Measurements from ENCODE around the gene IPO9.
"Not testable (repeated sequence)": the region's sequence is repeated elsewhere in the genome, so short reads cannot be mapped to it uniquely, and the experiment has no call there.

DNA sequence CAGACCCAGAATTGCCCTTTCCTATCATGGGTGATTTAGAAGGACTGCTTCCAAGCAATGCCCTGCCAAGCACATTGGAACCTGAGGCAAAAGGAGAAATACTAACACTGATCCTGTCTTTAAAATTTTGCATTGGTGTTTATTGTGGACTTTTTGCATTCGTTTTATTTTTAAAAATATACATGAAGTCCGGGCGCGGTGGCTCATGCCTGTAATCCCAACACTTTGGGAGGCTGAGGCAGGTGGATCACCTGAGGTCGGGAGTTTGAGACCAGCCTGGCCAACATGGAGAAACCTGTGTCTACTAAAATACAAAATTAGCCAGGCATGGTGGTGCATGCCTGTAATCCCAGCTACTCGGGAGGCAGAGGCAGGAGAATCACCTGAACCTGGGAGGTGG is 72.1 kb downstream of the IPO9 start:
- not testable (repeated sequence) for TF ChIP-seq RARB (CRISPR knock-in tag; IDR thresholded peaks at IDR 0.05); ZNF565 (CRISPR knock-in tag; conservative IDR thresholded peaks at IDR 0.05; ENCODE audit: low read depth); ZC3H10 (CRISPR knock-in tag; IDR thresholded peaks at IDR 0.05); GLIS3 (CRISPR knock-in tag; IDR thresholded peaks at IDR 0.05); ZFP30 (CRISPR knock-in tag; IDR thresholded peaks at IDR 0.05); ZFP3 (CRISPR knock-in tag; IDR thresholded peaks at IDR 0.05)
- TF ChIP-seq, protein P1, sequence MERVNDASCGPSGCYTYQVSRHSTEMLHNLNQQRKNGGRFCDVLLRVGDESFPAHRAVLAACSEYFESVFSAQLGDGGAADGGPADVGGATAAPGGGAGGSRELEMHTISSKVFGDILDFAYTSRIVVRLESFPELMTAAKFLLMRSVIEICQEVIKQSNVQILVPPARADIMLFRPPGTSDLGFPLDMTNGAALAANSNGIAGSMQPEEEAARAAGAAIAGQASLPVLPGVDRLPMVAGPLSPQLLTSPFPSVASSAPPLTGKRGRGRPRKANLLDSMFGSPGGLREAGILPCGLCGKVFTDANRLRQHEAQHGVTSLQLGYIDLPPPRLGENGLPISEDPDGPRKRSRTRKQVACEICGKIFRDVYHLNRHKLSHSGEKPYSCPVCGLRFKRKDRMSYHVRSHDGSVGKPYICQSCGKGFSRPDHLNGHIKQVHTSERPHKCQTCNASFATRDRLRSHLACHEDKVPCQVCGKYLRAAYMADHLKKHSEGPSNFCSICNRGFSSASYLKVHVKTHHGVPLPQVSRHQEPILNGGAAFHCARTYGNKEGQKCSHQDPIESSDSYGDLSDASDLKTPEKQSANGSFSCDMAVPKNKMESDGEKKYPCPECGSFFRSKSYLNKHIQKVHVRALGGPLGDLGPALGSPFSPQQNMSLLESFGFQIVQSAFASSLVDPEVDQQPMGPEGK (CRISPR knock-in tag; IDR thresholded peaks at IDR 0.05; ENCODE audit: borderline replicate concordance) = not testable (repeated sequence)
- TF ChIP-seq, protein P2, sequence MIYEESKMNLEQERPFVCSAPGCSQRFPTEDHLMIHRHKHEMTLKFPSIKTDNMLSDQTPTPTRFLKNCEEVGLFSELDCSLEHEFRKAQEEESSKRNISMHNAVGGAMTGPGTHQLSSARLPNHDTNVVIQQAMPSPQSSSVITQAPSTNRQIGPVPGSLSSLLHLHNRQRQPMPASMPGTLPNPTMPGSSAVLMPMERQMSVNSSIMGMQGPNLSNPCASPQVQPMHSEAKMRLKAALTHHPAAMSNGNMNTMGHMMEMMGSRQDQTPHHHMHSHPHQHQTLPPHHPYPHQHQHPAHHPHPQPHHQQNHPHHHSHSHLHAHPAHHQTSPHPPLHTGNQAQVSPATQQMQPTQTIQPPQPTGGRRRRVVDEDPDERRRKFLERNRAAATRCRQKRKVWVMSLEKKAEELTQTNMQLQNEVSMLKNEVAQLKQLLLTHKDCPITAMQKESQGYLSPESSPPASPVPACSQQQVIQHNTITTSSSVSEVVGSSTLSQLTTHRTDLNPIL (CRISPR knock-in tag; IDR thresholded peaks at IDR 0.05; ENCODE audit: low read depth) = not testable (repeated sequence)
